SW 1271 (cell line): Measurements from ENCODE around the gene SMAD4.
"Not testable (repeated sequence)": the region's sequence is repeated elsewhere in the genome, so short reads cannot be mapped to it uniquely, and the experiment has no call there.

Source experiments
- DNase-seq, 2 experiments: peaks; one replicate each; lab custom pipeline; 2025; lab: John Stamatoyannopoulos, UW

Gene SMAD4

GRCh38 chr18:51070545-51070944 is 40.5 kb downstream of the SMAD4 start:
- peak in 1 of 2 experiments; percentile 52 for DNase-seq

DNA sequence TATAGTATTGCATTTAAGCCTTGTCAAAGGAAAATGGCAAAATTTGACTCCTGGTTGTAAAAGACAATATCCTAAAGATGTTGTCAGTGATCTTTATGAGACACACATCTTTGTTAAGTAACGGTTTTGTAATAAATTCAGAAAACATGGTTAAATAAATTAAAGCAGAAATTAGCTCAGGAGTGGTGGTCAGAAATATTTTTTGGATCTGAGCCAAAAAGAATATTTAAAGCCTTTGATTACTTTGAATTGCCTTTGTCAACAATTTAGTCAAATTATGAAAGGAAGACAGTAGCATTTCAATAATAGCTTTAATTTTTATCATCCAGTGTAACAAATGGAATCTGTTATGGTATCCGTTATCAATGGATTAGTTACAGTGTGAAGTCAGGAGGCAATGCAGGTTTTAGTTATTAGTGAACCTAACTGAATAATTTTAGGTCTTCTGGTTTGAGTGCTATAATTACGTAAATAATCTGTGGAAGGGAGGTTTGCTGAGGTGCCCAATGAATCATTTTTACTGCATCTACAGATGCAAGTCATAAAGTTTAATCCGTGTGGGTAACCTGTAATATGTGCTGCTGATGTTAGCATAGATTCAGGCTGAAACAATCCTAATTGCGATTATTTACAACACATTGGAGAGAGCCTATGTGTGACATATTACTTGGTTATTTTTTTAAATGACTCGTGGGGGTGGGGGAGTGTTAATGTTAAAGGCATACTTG is 42.7 kb downstream of the SMAD4 start:
- no peak for DNase-seq

DNA sequence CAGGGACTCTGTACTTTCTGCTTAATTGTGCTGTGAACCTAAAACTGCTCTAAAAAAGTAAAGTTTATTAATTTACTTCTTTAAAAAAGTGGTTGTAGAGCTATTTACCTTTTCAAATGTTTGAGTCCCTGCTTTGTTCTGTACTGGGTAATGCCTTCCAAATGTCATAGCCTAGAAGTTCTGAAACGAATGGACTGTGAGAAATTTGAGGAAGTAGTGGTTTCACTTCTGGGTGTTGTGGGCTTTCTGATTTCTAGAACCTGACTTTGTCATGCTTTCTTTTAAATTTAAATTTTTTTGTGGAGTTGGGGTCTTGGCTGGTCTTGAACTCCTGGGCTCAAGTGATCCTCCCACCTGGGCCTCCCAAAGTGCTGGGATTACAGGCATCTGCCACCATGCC is 44.6 kb downstream of the SMAD4 start:
- DNase-seq = no peak

DNA sequence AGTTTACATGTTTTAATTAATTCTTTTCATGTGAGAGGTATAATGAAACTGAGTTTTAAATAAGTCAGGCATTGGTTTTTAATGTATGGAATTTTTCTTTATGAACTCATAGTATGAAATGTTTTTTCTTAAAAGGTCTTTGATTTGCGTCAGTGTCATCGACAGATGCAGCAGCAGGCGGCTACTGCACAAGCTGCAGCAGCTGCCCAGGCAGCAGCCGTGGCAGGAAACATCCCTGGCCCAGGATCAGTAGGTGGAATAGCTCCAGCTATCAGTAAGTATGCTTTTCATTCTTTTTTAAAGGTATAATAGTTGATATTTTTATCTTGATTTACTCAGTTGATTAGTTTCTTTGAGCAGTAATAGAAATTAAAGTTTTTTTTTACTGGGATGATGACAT is 46.5 kb downstream of the SMAD4 start:
- no peak for DNase-seq

GRCh38 chr18:51077217-51077616 is 47.2 kb downstream of the SMAD4 start:
- no peak for DNase-seq

DNA sequence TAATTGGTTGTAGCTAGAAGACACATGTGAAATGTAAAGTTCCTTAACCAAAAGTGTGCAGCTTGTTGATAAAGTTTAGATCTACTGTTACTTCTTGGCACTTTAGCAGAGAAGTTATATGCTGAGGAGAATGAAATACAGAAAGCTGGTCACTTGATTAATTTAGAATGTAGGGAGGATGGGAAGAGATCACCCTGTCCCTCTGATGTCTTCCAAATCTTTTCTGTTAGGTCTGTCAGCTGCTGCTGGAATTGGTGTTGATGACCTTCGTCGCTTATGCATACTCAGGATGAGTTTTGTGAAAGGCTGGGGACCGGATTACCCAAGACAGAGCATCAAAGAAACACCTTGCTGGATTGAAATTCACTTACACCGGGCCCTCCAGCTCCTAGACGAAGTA is 48.0 kb downstream of the SMAD4 start:
- DNase-seq = no peak

GRCh38 chr18:51082571-51083267 is 52.7 kb downstream of the SMAD4 start:
- DNase-seq = no peak

DNA sequence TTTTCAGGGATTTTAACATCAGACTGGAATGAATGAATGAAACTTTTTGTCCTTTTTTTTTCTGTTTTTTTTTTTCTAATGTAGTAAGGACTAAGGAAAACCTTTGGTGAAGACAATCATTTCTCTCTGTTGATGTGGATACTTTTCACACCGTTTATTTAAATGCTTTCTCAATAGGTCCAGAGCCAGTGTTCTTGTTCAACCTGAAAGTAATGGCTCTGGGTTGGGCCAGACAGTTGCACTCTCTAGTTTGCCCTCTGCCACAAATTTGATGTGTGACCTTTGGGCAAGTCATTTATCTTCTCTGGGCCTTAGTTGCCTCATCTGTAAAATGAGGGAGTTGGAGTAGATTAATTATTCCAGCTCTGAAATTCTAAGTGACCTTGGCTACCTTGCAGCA is 53.4 kb downstream of the SMAD4 start:
- DNase-seq = no peak

DNA sequence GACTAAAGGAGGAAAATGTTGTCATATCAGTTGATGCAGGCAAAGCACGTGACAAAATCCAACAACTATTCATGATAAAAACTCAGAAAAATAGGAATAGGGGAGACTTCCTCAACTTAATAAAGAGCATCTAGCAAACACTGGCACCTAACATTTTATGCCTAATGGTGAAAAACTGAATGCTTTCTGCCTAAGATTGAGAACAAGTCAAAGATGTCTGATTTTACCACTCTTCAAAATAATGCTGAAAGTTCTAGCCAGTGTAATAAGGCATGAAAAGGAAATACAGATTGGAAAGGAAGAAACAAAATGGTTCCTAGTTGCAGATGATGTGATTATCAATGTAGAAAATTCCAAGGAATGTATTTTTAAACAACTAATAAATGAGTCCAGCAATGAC is 58.4 kb downstream of the SMAD4 start:
- no peak for DNase-seq

DNA sequence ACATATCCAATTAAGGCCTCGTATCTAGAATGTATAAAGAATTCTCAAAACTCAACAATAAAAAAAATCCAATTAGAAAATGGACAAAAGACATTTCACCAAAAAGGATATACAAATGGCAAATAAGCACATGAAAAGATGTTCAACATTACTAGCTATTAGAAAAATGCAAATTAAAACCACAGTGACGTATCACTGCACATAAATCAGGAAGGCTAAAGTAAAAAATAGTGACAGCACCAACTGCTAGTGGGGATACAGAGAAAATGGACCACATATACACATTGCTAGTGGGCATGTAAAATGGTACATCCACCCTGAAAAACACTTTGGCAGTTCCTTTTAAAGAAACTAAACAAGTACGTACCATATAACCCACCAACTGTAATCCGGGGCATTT is 59.7 kb downstream of the SMAD4 start:
- no peak for DNase-seq

DNA sequence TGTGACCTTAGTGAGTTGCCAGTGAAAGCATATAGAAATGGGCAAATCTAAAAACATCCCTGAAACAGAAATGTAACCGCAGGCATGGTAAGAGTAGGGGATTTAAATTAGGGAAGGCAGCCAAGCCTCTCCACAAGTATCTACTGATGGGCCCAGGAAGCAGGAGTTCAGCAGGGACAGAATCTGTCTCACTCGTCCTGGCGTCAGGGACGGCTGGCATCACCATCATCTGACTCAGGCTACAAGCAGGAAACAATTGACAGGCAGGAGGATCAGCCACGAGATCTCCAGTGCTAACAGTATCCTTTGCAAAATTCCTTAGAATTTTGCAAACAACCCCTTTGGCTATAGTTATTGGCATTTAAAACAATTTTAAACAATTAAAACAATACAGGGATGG is 61.3 kb downstream of the SMAD4 start:
- DNase-seq = no peak

GRCh38 chr18:51092117-51092516 is 62.1 kb downstream of the SMAD4 start:
- DNase-seq = no peak

DNA sequence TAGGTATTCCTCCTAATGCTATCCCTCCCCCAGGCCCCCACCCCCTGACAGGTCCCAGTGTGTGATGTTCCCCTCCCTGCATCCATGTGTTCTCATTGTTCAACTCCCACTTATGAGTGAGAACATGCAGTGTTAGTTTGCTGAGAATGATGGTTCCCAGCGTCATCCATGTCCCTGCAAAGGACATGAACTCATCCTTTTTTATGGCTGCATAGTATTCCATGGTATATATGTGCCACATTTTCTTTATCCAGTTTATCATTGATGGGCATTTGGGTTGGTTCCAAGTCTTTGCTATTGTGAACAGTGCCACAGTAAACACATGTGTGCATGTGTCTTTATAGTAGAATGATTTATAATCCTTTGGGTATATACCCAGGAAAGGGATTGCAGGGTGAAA is 63.0 kb downstream of the SMAD4 start:
- not testable (repeated sequence) for DNase-seq

DNA sequence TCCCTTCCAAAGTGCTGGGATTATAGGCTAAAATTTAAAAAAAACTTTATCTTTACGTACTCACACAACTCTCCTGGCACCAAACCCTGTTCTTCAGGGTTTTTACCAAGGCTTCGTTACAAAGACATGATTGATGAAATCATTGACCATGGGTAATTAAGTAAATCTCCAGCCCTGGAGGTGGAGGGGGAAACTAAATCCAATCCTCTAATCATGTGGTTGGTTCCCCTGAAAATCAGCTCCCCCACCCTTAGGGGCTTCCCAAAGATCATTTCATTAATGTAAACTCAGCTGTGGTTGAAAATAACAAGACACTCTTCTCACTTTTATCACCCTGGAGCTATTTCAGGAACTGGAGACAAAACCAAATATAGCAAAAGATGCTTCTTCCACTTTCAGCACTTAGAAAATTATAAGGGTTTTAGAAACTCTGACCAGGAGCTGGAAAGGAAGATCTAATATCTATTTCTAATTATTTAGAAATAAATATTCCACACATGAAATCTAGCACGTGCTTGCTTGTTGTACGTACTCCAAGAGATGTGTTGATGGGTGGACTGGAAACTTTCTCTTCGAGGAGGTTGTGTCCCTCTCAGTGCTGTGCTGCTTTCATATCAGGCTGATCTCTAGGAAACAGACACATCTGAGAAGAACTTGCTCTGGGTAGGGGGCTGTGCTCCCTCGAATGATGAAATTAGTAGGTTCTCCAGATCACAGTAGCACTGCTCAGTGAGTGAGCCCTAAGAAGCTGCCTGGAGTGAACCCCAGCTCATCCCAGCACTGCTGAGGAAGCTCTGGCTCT is 67.2 kb downstream of the SMAD4 start:
- DNase-seq = no peak

DNA sequence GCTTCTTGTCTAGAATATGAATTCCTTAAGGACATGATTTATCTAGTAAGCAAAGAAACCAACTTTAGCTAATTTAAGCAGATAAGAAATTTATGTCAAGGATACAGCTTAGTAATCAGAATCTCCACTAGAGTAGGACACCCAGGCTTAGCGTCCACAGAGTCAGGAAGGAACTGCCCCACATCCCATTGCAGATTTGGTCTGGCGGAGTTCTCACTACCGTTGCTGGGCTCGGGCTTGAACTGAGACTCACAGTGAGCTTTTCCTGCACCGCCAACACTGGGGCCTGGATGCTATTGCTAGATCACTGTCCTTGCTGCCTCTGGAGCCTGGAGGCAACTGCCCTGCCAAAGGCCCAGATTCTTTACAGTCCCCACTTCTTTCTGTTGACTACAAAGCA is 68.1 kb downstream of the SMAD4 start:
- DNase-seq = no peak

GRCh38 chr18:51098513-51098912 is 68.5 kb downstream of the SMAD4 start:
- no peak for DNase-seq

DNA sequence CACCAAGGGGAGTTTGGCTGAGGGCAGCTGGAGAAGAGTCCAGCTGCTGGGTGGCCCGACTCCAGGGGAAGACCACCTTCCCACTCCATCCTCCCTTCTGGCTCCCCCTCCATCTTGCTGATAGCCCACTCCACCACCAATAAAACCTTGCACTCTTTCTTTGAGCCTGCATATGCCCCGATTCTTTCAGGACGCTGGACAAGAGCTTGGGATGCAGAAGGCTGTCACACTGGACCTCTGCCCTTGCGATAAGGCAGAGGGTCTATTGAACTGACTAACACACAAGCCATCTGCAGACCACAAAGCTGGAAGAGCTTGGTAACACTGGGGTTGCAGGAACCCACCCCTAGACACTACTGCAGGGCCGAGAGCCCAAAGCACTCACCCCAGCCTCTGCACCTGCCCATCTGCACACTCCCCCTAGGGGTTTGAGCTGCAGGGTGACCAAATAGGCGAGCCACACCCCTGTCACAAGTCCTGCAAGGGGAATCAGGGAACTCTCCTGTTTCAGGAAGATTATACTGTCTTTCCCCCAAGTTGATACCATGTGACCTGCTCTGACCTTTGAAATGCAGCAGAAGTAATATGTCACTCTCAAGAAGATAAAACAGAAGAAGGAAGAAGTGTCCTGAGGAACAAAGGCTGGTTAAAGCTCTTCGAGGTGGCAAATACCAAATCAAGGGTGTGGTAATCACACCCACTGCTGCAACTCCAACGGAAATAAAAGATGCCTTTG is 70.5 kb downstream of the SMAD4 start:
- no peak for DNase-seq

GRCh38 chr18:51107082-51107481 is 77.1 kb downstream of the SMAD4 start:
- no peak for DNase-seq

GRCh38 chr18:51107598-51108305 is 77.7 kb downstream of the SMAD4 start:
- no peak for DNase-seq

DNA sequence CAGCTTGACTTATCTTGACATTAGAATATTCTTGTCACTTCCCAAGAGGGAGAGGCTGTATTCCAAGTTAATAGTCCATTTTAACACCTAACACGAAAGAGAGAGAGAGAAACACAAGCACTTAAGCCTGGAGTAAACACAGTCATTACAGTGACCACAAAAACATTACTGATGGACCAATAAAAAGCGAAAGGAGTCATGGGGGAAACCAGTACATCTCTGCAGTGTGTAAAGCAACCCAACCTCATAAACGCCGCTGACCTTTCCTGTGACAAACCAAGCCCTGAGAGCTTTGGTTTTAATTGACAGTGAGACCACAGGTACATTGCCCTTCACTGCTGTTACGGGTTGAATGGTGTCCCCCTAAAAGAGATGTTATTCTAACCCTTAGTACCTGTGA is 78.3 kb downstream of the SMAD4 start:
- no peak for DNase-seq

GRCh38 chr18:51110073-51110797 is 80.2 kb downstream of the SMAD4 start:
- DNase-seq = no peak
